Mononuclear cell (primary cell): Measurements from ENCODE around the gene OXNAD1. TPM values are rescaled to one million over a fixed set of nuclear protein-coding genes. Genes with fewer than 3 reads are reported as not detected.

ENCODE experiments used
- H3K27me3 ChIP-seq: 2 replicates; pipeline ENCODE4 v1.6.0; 2011; ENCODE audit warnings: low read length, control low read depth; ENCODE audit not compliant: insufficient read depth
- H3K4me1 ChIP-seq: 2 replicates; pipeline ENCODE4 v1.5.1; 2011; ENCODE audit warnings: mild to moderate bottlenecking, low read length, control low read depth; ENCODE audit not compliant: insufficient read depth
- H3K4me3 ChIP-seq: 2 replicates; pipeline ENCODE4 v1.5.1; 2011; ENCODE audit warnings: mild to moderate bottlenecking, low read length, moderate library complexity
- H3K9me3 ChIP-seq: 2 replicates; pipeline ENCODE4 v1.5.1; 2011; ENCODE audit warnings: low read depth, mild to moderate bottlenecking, control low read depth, low read length
- total RNA-seq: library from RNA; depleted of rRNA; stranded (reverse); fragments of >200 nt; gene quantifications from one replicate; pipeline ENCODE4 v1.2.3, GENCODE V29; 2012

The OXNAD1 gene
- total RNA-seq, 1 donor: 139 TPM

DNA sequence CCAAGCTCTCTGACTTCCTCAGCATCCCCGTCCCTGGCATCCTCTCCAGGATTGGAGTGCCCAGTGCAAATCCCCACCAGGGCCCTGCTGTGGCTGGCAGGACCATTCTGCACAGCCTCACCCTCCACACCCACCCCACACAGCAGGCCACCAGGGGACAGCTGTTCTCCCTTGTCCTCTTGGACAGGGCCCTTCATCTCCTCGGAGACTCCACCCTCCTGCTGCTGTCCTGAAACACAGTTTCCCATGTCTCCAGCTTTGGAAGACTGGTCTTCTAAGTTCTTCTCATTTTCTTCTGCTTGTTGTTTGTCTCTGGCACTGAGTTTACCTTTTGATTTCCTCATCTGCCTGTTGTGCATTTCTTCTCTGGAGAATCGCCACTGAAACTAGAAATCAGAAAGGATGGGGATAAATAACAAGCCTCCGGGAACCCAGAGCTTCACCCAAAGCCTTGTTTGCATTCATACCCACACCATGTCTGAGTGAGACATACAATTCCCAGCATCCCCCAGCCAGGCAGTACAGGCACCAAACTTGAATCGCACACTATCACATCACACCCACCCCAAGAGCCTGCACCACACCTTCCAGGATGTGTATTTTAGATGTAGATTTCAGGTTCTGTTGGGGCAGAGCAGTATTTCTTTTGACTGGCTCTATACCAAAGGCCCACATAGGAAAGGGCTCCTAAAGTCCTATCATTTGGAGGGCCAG is 52.0 kb downstream of the OXNAD1 start:
- H3K4me1 ChIP-seq: peaks cover 70% of the 10 kb centered on the region
- no peaks in the 10 kb centered on the region for H3K27me3 ChIP-seq
- H3K9me3 ChIP-seq: no peaks in the 10 kb centered on the region
- H3K4me3 ChIP-seq: no peak overlapping the region

DNA sequence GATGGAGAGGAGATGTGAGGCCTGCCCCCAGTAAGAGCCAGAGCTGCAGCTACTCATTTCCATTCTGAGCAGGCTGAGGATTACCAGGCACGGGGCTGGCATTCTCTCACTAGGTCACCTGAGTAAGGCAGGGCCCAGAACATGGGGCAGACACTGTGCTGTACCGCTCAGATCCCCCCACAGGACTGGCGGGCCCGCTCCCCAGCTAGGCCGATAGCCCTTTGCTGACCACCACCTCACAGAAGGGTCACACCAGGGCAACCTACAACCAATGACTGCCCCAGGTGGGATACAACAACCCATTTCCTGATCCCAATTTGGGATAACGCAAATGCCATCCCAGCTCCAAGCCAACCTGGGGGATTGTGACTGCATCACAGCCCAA is 52.5 kb downstream of the OXNAD1 start:
- Histone ChIP-seq H3K9me3 (no peaks in the 10 kb centered on the region), H3K4me3 (no peak overlapping the region), H3K27me3 (no peaks in the 10 kb centered on the region), H3K4me1 (peaks cover 64% of the 10 kb centered on the region)

DNA sequence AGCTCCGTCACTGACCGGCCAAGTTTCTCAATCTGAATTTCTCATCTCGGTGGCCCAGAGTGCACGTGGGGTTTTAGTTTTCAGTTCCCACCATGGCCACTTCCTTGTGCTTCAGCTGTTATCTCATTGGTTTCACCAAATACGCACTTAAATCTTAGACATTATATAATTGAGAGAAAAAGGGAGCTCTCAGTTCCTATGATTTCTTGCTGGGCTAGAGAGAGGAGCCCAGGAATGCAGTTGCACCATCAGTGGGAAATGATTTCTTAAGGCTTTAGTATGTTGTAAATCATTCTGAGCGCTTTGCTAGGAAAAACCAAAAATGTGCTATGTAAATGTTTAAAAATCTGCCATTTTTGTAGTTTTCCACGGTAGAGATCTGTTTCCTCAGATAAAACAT is 53.2 kb downstream of the OXNAD1 start:
- Histone ChIP-seq H3K27me3 (no peaks in the 10 kb centered on the region), H3K9me3 (no peaks in the 10 kb centered on the region), H3K4me3 (no peak overlapping the region), H3K4me1 (peaks cover 58% of the 10 kb centered on the region)

DNA sequence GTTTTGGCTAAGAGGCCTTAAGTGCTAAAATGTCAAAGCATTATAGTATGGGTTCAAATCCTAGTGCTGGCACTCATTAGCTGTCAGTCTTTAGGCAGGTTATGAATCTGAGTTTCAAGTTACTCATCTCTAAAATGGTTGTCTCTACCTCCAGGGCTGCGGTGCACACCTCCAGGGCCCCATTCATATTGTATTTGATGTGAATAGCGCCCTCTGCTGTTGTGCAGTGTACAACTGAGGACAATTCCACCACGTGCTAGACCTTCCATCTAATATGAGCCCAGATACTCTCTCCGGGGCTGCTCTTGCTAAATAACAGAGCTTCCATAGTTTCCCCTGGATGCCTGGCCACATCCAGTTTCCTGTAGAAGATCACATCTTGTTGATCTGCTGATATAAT is 54.3 kb downstream of the OXNAD1 start:
- Histone ChIP-seq H3K27me3 (no peaks in the 10 kb centered on the region), H3K4me1 (peaks cover 47% of the 10 kb centered on the region), H3K9me3 (no peaks in the 10 kb centered on the region), H3K4me3 (no peak overlapping the region)

DNA sequence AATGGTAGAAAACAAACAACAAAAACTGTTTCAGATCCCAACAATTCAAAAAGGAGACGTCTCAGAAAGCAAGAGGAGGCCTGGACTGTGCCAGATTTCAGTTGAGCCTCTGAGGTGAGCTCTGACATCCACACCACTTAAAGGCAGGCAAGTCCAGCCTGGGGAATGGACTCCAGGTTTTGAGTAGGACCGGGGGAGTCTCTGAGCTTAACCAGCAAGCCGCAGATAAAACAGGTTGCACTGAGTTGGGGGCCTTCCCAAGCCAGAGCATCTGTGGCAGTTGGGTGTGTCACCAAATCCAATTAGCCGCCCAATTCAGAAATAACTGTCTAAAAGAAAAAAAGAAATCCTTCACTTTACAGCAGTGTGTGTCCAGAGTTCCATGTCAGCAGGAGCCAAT is 54.7 kb downstream of the OXNAD1 start:
- Histone ChIP-seq H3K4me3 (no peak overlapping the region), H3K27me3 (no peaks in the 10 kb centered on the region), H3K4me1 (peaks cover 44% of the 10 kb centered on the region), H3K9me3 (no peaks in the 10 kb centered on the region)

DNA sequence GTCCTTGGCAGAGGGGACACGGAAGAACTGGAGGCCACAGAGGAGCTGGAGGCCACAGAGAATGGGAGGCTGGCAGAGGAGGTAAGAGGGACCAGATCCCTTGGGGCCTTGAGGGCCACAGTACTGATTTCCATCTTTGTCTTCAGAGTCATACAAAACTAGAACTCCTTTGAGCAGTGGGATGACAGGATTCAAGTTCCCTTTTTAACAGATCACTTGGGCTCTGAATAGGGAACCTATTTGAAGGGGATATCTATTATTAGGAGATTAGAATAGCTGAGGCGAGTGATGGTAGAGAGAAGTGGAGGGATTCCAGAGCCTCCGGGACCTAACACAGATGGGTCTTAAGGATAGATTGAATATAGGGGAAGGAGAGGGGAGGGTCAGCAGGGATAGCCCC is 55.7 kb downstream of the OXNAD1 start:
- H3K27me3 ChIP-seq: no peaks in the 10 kb centered on the region
- H3K4me3 ChIP-seq: no peak overlapping the region
- H3K9me3 ChIP-seq: no peaks in the 10 kb centered on the region
- H3K4me1 ChIP-seq: peaks cover 40% of the 10 kb centered on the region

DNA sequence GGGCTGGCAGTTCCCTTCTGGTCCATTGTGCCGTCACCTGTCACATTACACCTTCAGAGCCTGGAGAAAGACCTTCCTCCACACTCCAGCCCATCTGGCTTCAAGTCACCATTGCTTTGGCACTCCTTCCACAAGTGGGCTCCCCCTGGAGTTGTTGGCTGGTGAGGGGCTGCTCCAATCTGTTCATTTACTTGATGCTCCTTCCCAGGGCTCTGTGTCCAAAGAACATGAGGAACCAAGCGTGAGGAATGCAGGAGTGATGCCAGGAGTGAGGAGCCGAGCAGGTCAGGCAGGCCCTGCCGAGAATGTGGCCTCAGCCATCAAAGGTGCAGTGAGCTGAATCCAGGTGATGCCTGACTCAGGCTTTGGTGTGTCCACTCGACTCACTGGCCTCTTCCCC is 57.2 kb downstream of the OXNAD1 start:
- peaks cover 25% of the 10 kb centered on the region for H3K4me1 ChIP-seq
- H3K4me3 ChIP-seq: no peak overlapping the region
- H3K9me3 ChIP-seq: no peaks in the 10 kb centered on the region
- H3K27me3 ChIP-seq: no peaks in the 10 kb centered on the region

DNA sequence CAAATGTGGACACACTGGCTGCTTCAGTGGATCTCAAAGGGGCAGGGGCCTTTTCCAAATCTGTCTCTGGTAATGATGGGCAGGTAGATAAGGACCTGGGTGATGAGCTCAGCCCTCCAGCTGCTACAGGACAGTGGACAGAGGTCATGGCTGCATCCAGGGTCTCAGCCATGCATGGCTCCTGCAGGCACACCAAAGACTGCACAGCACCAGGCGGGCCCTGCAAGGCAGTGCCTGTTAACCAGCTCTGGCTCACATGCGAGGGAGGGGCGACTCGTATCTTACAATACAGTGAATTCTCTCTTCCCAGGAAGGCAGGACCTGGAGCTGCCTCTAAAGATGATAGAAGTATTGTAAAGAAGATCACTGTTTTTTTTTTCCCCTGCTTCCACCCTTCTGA is 58.7 kb downstream of the OXNAD1 start:
- Histone ChIP-seq H3K9me3 (no peaks in the 10 kb centered on the region), H3K4me3 (no peak overlapping the region)

DNA sequence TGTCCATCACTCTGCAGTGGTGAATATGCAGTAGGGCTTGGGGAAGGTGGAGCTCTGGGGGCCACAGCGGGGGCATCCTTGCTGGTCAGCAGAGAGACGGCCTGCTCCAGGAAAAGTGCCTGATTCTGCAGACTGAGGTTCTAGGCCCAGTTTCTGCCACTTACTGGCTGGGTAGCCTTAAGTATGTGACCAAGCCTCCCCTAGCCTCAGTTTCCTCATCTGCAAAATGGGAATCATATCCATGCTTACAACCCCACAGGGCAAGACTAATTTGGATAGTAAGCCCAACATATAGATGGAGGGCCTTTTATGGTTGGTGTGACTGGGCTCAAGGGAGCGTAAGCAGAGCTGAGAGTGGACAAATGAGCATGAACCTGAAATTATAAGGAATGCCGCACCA is 60.8 kb downstream of the OXNAD1 start:
- H3K9me3 ChIP-seq: peaks cover under 1% of the 10 kb centered on the region
- H3K4me3 ChIP-seq: no peak overlapping the region
- no peaks in the 10 kb centered on the region for H3K4me1 ChIP-seq

More for the DNA sequence above, 58.7 kb downstream of the OXNAD1 start:
- H3K4me1 ChIP-seq: peaks cover 10% of the 10 kb centered on the region
- no peaks in the 10 kb centered on the region for H3K27me3 ChIP-seq

DNA sequence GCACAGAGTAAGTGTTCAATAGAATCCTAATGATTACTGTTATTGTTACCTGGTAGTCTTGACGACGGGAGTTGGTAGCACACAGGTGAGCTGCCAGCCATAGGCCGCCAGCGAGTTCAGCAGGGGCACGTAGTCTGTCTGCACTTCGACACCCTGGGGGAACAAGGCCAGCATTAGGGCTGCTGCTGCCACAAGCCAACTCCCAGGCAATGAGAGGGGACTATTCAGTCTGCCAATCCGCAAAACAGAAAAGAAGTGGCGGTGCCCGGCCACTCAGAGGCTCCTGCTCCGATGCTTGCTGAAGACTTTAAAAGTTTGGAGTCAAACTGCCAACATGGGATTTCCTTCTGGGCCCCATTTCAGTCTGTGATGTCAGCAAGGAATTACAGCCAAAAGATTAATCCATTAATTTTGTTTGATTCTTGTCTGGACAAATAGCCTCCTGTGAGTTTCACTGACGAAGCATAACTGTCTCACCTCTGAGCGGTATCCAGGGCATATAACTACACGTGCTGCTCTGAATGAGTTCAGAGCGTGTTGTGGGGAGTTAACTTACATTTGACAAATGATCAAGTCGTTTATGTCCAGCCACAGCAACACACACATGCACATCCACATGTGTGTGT is 61.8 kb downstream of the OXNAD1 start:
- H3K4me1 ChIP-seq: no peaks in the 10 kb centered on the region
- H3K27me3 ChIP-seq: no peaks in the 10 kb centered on the region
- H3K4me3 ChIP-seq: no peak overlapping the region
- peaks cover 10% of the 10 kb centered on the region for H3K9me3 ChIP-seq

More for the DNA sequence above, 60.8 kb downstream of the OXNAD1 start:
- H3K27me3 ChIP-seq: no peaks in the 10 kb centered on the region

DNA sequence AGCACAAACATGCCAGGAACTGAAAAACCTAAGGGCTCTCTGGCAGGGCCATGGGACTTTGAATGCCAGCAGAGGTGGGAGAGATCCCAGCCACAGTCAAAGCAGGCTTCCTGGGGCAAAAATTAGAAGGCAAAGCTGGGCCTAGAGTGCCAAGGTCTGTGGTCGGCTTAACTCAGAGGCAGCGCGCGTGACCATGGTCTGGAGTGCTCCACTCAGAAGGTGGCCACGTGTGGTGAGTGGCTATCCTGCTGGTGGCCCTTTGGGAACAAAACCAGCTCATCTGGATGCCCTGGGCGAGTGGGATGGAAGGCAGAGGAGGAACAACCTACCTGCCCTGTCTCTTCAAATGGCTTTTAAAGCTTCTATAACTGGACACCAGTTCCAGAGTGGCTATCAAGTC is 63.1 kb downstream of the OXNAD1 start:
- Histone ChIP-seq H3K27me3 (no peaks in the 10 kb centered on the region), H3K9me3 (peaks cover 13% of the 10 kb centered on the region), H3K4me1 (no peaks in the 10 kb centered on the region), H3K4me3 (no peak overlapping the region)

DNA sequence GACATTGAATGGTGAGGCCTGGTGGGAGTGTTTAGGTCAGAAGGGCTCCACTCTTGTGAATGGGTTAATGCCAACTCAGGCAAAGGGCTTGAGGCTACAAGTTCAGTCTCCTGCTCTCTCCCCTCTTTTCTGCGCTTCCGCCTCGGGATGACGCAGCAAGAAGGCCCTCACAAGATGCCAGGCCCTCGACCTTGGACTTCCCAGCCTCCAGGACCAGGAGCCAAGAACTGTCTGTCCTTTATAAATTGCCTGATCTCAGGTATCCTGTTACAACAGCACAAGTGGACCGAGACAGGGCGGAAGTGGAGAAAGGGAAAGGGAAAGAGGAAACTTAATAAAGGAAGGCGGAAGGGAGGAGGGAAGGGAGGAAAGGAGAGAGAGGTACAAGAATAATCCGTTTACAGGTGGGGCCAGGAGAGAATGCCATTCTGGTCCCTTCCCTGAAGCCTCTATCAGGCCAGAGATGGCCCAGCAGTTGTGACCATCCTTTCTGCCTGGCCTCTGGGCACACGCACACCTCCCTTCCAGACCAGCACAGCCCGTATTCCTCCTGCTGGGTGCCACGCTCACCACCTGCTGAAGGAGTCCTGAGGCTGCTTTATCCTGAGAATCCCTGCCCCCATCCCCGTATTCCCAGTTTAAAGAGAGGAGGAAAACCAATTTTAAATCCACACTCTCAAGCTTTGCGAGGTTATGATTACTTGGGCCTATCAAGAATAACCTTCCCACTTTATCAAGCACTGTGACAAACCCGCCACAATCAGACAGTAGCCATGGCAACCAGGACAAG is 64.2 kb downstream of the OXNAD1 start:
- Histone ChIP-seq H3K9me3 (peaks cover 13% of the 10 kb centered on the region), H3K4me3 (no peak overlapping the region), H3K27me3 (no peaks in the 10 kb centered on the region), H3K4me1 (no peaks in the 10 kb centered on the region)

DNA sequence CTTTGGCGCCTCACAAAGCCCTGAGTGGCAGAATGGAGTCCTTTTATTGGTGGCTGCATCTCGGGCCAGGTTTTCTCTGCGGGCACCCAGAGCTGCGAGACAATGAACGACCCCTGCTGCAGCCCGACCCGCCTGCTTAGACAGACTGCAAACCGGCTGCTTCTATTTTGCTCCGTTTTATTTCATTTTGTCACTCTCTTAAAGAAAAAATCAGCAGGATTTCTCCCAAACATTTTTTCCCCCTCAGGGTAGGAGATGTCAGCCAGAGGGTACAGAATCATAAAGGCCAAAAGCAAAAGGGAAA is 64.8 kb downstream of the OXNAD1 start:
- Histone ChIP-seq H3K27me3 (no peaks in the 10 kb centered on the region), H3K9me3 (peaks cover 13% of the 10 kb centered on the region), H3K4me1 (no peaks in the 10 kb centered on the region), H3K4me3 (no peak overlapping the region)

DNA sequence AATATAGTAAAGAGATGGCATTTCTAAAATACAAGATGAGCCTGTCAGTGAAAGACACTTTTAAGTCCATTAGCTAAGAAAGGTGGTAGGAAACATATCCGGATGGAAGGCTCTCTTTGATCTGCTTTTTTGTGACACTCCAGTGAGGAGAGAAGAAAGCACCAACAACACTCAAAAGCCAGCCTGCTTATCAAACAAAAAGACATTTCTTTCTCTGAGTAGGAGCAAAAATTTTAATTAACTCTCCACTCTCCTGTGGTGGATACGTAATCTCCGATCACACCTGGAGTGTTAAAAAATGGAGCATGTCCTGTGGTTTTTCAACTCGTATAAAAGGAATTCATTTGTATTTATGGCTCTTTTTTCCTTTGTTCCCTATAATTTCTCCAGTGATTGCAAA is 65.3 kb downstream of the OXNAD1 start:
- Histone ChIP-seq H3K27me3 (no peaks in the 10 kb centered on the region), H3K4me1 (no peaks in the 10 kb centered on the region), H3K9me3 (peaks cover 13% of the 10 kb centered on the region), H3K4me3 (no peak overlapping the region)

DNA sequence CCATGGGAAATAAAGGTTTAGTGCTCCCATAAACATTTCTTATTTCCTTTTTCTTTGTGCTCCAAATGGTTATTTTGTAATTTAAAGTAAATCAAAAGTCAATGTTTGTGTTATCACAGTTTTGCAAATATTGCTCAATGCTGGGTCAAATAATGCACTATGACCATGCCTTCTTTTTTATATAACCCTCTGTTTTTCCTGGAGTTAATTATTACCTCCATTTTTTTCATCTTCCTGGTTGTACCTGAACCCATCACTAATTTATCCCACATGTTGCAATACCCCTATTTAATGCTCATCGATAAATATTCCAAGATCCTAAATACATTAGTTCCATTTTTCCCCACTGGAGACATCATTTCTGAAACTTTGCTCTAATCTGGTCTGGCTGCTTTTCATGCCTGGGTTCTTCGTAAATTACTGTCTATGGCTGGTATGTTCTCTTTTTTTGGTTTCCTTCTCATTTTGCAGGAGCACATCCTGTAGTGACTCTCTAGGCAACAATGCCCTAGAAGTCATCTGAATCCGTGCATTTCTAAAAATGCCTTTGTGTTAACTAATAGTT is 66.4 kb downstream of the OXNAD1 start:
- H3K4me3 ChIP-seq: no peak overlapping the region
- H3K27me3 ChIP-seq: no peaks in the 10 kb centered on the region
- peaks cover 13% of the 10 kb centered on the region for H3K9me3 ChIP-seq
- H3K4me1 ChIP-seq: no peaks in the 10 kb centered on the region
